ENCODE results near the gene SLC12A9.

DNA sequence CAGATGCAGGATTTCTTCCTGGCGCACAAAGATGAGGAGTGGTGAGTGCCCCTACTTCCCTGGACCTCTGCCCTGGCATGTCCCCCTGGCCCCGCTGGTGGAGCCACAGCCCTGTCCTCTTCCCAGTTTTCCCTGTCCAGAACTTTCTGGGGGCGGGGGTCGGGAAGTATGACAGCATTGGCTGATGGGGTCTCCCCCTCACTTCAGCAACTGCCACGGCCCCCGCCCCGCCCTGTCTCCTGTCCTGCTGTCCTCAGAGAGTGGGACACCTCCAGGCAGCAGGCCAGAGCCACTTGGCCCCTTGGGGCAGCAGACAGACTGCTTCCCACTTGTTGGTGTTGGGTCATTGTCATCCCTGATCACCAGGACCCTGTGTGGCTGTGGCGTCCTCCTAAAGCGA is 29.7 kb downstream of the SLC12A9 start:
- TF ChIP-seq, protein P1, sequence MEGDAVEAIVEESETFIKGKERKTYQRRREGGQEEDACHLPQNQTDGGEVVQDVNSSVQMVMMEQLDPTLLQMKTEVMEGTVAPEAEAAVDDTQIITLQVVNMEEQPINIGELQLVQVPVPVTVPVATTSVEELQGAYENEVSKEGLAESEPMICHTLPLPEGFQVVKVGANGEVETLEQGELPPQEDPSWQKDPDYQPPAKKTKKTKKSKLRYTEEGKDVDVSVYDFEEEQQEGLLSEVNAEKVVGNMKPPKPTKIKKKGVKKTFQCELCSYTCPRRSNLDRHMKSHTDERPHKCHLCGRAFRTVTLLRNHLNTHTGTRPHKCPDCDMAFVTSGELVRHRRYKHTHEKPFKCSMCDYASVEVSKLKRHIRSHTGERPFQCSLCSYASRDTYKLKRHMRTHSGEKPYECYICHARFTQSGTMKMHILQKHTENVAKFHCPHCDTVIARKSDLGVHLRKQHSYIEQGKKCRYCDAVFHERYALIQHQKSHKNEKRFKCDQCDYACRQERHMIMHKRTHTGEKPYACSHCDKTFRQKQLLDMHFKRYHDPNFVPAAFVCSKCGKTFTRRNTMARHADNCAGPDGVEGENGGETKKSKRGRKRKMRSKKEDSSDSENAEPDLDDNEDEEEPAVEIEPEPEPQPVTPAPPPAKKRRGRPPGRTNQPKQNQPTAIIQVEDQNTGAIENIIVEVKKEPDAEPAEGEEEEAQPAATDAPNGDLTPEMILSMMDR (IDR thresholded peaks at IDR 0.05 in 2 of 3, conservative IDR thresholded peaks at IDR 0.05 in 1 of 3; ENCODE audit: borderline replicate concordance in 1 of 3, insufficient read depth in 1 of 3, low read depth in 2 of 3, low read length in 2 of 3): no peak
- no peak for TF ChIP-seq JUND (IDR thresholded peaks at IDR 0.05)
- TF ChIP-seq POLR2A (IDR thresholded peaks at IDR 0.05; ENCODE audit: borderline replicate concordance, extremely low read depth, insufficient read depth, insufficient read length): no peak
- TF ChIP-seq POLR2AphosphoS5 (IDR thresholded peaks at IDR 0.05; ENCODE audit: low read depth, low read length): no peak
- no peak for TF ChIP-seq EZH2phosphoT487 (IDR thresholded peaks at IDR 0.05; ENCODE audit: borderline replicate concordance)
- no peak for TF ChIP-seq SP1 (IDR thresholded peaks at IDR 0.05; ENCODE audit: low read depth)
- TF ChIP-seq ELF1 (IDR thresholded peaks at IDR 0.05; ENCODE audit: borderline replicate concordance, low read depth): no peak
- no peak for TF ChIP-seq SIN3A (IDR thresholded peaks at IDR 0.05; ENCODE audit: low read depth)
- TF ChIP-seq ZNF274 (IDR thresholded peaks at IDR 0.05; ENCODE audit: low read depth, low read length): no peak
- no peak for TF ChIP-seq CBX3 (IDR thresholded peaks at IDR 0.05; ENCODE audit: low read depth)
- TF ChIP-seq EGR1 (IDR thresholded peaks at IDR 0.05; ENCODE audit: low read depth): no peak
